Trophoblast cell (in vitro differentiated cells and primary cell): ENCODE data around the gene SPATA31C1.

Experiments used
- DNase-seq, 2 donors: peaks; one replicate each; pipeline ENCODE4 v3.0.0-alpha.2; 2016
- H2AFZ ChIP-seq: 2 replicates; pipeline ENCODE4 v1.6.1; 2013; ENCODE audit warnings: low read length, moderate library complexity, mild to moderate bottlenecking; ENCODE audit not compliant: insufficient read depth, poor library complexity
- H2AK5ac ChIP-seq: 2 replicates; pipeline ENCODE4 v1.6.1; 2013; ENCODE audit warnings: mild to moderate bottlenecking, low read length
- H2BK120ac ChIP-seq: 2 replicates; pipeline ENCODE4 v1.6.1; 2013; ENCODE audit warnings: low read length, mild to moderate bottlenecking, moderate library complexity; ENCODE audit not compliant: insufficient read depth, poor library complexity
- H2BK12ac ChIP-seq: 2 replicates; pipeline ENCODE4 v1.6.1; 2013; ENCODE audit warnings: mild to moderate bottlenecking, low read length, moderate library complexity
- H2BK5ac ChIP-seq: 2 replicates; pipeline ENCODE4 v1.6.1; 2013; ENCODE audit warnings: low read length, low read depth, moderate library complexity, mild to moderate bottlenecking; ENCODE audit not compliant: poor library complexity
- H3K14ac ChIP-seq: 2 replicates; pipeline ENCODE4 v1.6.1; 2013; ENCODE audit warnings: mild to moderate bottlenecking, low read length
- H3K18ac ChIP-seq: 2 replicates; pipeline ENCODE4 v1.6.1; 2013; ENCODE audit warnings: mild to moderate bottlenecking, low read length
- H3K23ac ChIP-seq: 2 replicates; pipeline ENCODE4 v1.6.1; 2013; ENCODE audit warnings: low read length
- H3K27ac ChIP-seq: 2 replicates; pipeline ENCODE4 v1.5.1; 2013; ENCODE audit warnings: low read depth, mild to moderate bottlenecking, inconsistent platforms, low read length, moderate library complexity
- H3K27me3 ChIP-seq: 2 replicates; pipeline ENCODE4 v1.6.1; 2013; ENCODE audit warnings: inconsistent platforms, mild to moderate bottlenecking, low read length, moderate library complexity; ENCODE audit not compliant: insufficient read depth
- H3K36me3 ChIP-seq, 2 experiments: 1 replicate in 1 of 2; 2 replicates in 1 of 2; pipeline ENCODE4 v1.6.1; 2013; ENCODE audit warnings: low read length in 2 of 2, mild to moderate bottlenecking in 2 of 2, moderate library complexity in 1 of 2; ENCODE audit not compliant: insufficient read depth in 2 of 2, control insufficient read depth in 1 of 2
- H3K4ac ChIP-seq: 2 replicates; pipeline ENCODE4 v1.6.1; 2013; ENCODE audit warnings: low read depth, mild to moderate bottlenecking, low read length, moderate library complexity
- H3K4me1 ChIP-seq, 2 experiments: 1 replicate in 1 of 2; 2 replicates in 1 of 2; pipeline ENCODE4 v1.6.1; 2013; ENCODE audit warnings: low read length in 2 of 2, mild to moderate bottlenecking in 2 of 2, moderate library complexity in 1 of 2; ENCODE audit not compliant: insufficient read depth in 2 of 2, control insufficient read depth in 1 of 2
- H3K4me2 ChIP-seq: 2 replicates; pipeline ENCODE4 v1.6.1; 2013; ENCODE audit warnings: inconsistent platforms, mild to moderate bottlenecking, low read length, moderate library complexity
- H3K4me3 ChIP-seq: 2 replicates; pipeline ENCODE4 v1.5.1; 2013; ENCODE audit warnings: mild to moderate bottlenecking, low read depth, low read length, inconsistent platforms
- H3K79me1 ChIP-seq: one replicate; pipeline ENCODE4 v1.6.1; 2013; ENCODE audit warnings: low read length
- H3K79me2 ChIP-seq: 2 replicates; pipeline ENCODE4 v1.6.1; 2013; ENCODE audit warnings: low read length, mild to moderate bottlenecking; ENCODE audit not compliant: control insufficient read depth, insufficient read depth, poor library complexity
- H3K9ac ChIP-seq: 2 replicates; pipeline ENCODE4 v1.6.1; 2013; ENCODE audit warnings: mild to moderate bottlenecking, low read length
- H3K9me3 ChIP-seq: 2 replicates; pipeline ENCODE4 v1.6.1; 2013; ENCODE audit warnings: low read depth, mild to moderate bottlenecking, control low read depth, inconsistent platforms, low read length; ENCODE audit not compliant: insufficient read depth
- H4K12ac ChIP-seq: 2 replicates; pipeline ENCODE4 v1.6.1; 2013; ENCODE audit warnings: low read depth, mild to moderate bottlenecking, low read length, moderate library complexity
- H4K8ac ChIP-seq: 2 replicates; pipeline ENCODE4 v1.6.1; 2013; ENCODE audit warnings: low read depth, mild to moderate bottlenecking, low read length, moderate library complexity
- H4K91ac ChIP-seq: one replicate; pipeline ENCODE4 v1.6.1; 2013; ENCODE audit warnings: low read depth, mild to moderate bottlenecking, low read length, moderate library complexity
- WGBS: extraction: QIAGEN DNeasy Blood & Tissue Kit; methylation state at CpG from one replicate; pipeline ENCODE4 v1.1.7; 2013; ENCODE audit warnings: missing lambda C conversion rate; ENCODE audit not compliant: insufficient read length, insufficient coverage; ENCODE audit errors: extremely low coverage; 5-methylcytosine and 5-hydroxymethylcytosine counted together

Gene SPATA31C1

DNA sequence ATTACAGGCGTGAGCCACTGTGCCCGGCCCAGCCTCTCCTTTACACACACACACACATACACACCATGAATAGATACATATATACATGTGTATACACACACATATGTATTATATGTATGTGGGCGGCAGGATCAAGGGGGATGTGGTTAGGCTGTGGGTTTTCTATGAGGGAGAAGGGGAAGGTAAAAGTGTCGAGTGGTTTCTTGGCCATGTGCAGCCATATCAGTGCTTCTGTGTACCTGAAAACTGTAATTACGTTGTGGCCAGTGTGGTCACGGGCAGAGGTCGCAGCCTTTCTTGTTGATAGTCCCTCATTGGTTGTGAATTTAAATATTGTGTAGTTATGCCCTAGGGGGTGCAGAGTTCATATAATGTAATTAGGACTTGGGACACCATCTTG lies 40.1 kb downstream of the SPATA31C1 start:
- no peak overlapping the region for H3K23ac ChIP-seq
- no peak overlapping the region for H2BK120ac ChIP-seq
- H3K18ac ChIP-seq = no peak overlapping the region
- H4K91ac ChIP-seq = no peak overlapping the region
- WGBS = no CpG with 5 or more reads among the region's 7 CpGs
- peaks cover 0 to 3% of the 10 kb centered on the region in 2 experiments for H3K4me1 ChIP-seq
- H4K8ac ChIP-seq = no peak overlapping the region
- peak overlapping the region; percentile 36 for H3K4me3 ChIP-seq
- H4K12ac ChIP-seq = no peak overlapping the region
- no peak overlapping the region for H3K9ac ChIP-seq
- DNase-seq = no peak
- H3K27ac ChIP-seq = no peak overlapping the region
- H3K79me2 ChIP-seq = no peaks in the 10 kb centered on the region
- no peak overlapping the region for H2BK12ac ChIP-seq
- H2AK5ac ChIP-seq = no peak overlapping the region
- no peak overlapping the region for H3K4me2 ChIP-seq
- H3K9me3 ChIP-seq = peaks cover 10% of the 10 kb centered on the region
- H3K14ac ChIP-seq = no peak overlapping the region
- no peaks in the 10 kb centered on the region for H3K79me1 ChIP-seq
- no peaks in the 10 kb centered on the region for H3K27me3 ChIP-seq
- no peak overlapping the region for H3K4ac ChIP-seq
- no peak overlapping the region for H2BK5ac ChIP-seq
- H2AFZ ChIP-seq = no peak overlapping the region
- no peaks in the 10 kb centered on the region for H3K36me3 ChIP-seq

DNA sequence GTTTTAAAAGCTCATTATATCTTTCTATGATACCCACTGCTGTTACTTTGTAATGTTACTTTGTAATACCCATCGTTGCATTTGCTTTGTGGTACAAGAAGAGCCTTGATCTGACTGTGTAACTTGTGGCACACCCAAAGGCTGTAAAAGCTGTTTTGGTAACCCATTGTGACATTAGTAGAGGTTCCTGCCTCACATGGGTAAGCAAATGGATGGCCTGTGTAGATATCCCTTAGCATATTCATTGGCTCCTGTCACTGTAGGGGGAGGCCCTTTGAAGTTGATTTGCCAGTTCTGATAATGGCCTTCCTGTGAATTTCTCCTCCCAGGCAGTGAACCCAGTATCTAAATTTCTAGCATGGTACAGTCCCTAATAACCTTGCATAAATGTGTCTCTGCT lies 40.8 kb downstream of the SPATA31C1 start:
- Histone ChIP-seq H3K18ac (no peak overlapping the region), H3K79me1 (no peaks in the 10 kb centered on the region), H3K4me1 (peaks cover 0 to 3% of the 10 kb centered on the region in 2 experiments), H3K27me3 (no peaks in the 10 kb centered on the region), H3K9ac (no peak overlapping the region), H4K12ac (no peak overlapping the region), H3K4me3 (no peak overlapping the region), H2BK120ac (no peak overlapping the region), H4K8ac (no peak overlapping the region), H4K91ac (no peak overlapping the region), H3K4me2 (no peak overlapping the region), H3K14ac (no peak overlapping the region), H3K4ac (no peak overlapping the region), H2AK5ac (no peak overlapping the region), H2BK5ac (no peak overlapping the region), H2BK12ac (no peak overlapping the region), H3K79me2 (no peaks in the 10 kb centered on the region), H3K36me3 (no peaks in the 10 kb centered on the region), H3K27ac (no peak overlapping the region), H3K9me3 (peaks cover 10% of the 10 kb centered on the region), H2AFZ (no peak overlapping the region), H3K23ac (no peak overlapping the region)
- WGBS = no CpG with 5 or more reads among the region's 1 CpG
- no peak for DNase-seq

DNA sequence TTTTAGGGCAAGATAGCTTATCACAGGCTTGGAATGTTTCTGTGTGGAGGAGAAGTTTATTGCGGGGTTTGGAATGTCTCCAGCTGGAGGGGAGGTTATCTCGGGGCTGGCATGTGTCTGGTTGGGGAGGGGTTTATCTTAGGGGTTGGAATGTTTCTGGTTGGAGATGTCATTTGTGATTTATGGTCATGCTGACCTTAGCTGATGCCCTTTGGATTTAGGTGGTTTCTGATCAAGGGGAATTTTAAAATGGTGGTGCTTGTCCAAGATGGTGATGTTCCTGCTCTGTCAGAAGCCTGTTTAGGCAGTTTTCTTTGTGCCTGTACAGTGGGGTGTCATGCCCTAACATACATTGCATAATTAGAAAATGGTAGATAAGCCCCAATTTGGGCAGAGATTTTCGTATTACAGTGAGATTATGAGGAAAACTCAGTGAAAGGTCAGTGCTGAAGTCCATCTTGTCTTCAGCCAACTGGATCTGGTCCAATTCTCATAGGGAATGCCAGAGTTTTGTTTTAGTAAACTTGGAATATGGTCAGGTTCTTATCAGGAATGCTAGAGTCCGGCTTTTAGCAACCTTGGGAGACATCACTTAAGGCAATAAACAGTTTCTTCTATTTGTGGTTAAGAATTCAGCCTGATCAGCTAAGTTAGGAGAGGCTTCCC lies 42.3 kb downstream of the SPATA31C1 start:
- no peak overlapping the region for H4K12ac ChIP-seq
- no peak overlapping the region for H4K91ac ChIP-seq
- no peak overlapping the region for H2AFZ ChIP-seq
- H2BK12ac ChIP-seq = no peak overlapping the region
- H2AK5ac ChIP-seq = no peak overlapping the region
- DNase-seq = peak; percentile 27 to 72
- H3K4me2 ChIP-seq = no peak overlapping the region
- no peak overlapping the region for H3K23ac ChIP-seq
- peak overlapping the region; percentile 54 for H3K27ac ChIP-seq
- H2BK120ac ChIP-seq = peak overlapping the region; percentile 44
- H3K27me3 ChIP-seq = no peaks in the 10 kb centered on the region
- H3K9me3 ChIP-seq = peaks cover 10% of the 10 kb centered on the region
- no peak overlapping the region for H3K9ac ChIP-seq
- no peaks in the 10 kb centered on the region for H3K79me2 ChIP-seq
- H4K8ac ChIP-seq = no peak overlapping the region
- H2BK5ac ChIP-seq = no peak overlapping the region
- H3K4me3 ChIP-seq = no peak overlapping the region
- no peaks in the 10 kb centered on the region for H3K36me3 ChIP-seq
- H3K4me1 ChIP-seq = peaks cover 0 to 3% of the 10 kb centered on the region in 2 experiments
- H3K4ac ChIP-seq = no peak overlapping the region
- WGBS = no CpG with 5 or more reads among the region's 4 CpGs
- no peaks in the 10 kb centered on the region for H3K79me1 ChIP-seq
- no peak overlapping the region for H3K18ac ChIP-seq
- H3K14ac ChIP-seq = no peak overlapping the region

DNA sequence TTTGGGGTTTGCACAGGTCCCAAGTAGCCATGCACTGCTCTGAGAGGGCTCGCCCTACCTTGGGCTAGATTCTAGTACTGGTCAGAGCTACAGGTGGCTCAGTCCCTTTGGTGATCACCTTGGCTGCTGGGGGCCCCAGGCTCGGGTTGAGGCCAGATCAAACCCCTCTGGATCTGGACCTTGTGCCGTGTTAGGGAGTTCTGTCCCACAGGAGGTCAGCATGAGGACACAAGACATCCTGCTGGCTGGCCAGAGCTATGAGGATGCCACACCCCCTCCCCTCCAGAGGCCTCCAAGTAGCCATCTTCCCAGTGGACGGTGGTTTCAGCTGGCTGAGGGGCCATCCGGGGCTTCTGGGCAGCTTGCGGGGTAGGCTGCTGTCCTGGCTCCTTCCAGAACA lies 46.0 kb downstream of the SPATA31C1 start:
- H3K79me2 ChIP-seq = no peaks in the 10 kb centered on the region
- no peak for DNase-seq
- no peak overlapping the region for H2BK12ac ChIP-seq
- H3K9me3 ChIP-seq = peaks cover 7% of the 10 kb centered on the region
- H3K9ac ChIP-seq = no peak overlapping the region
- WGBS = no CpG with 5 or more reads among the region's 6 CpGs
- no peaks in the 10 kb centered on the region for H3K79me1 ChIP-seq
- no peak overlapping the region for H3K18ac ChIP-seq
- no peak overlapping the region for H4K91ac ChIP-seq
- no peak overlapping the region for H3K27ac ChIP-seq
- peaks cover 0 to 3% of the 10 kb centered on the region in 2 experiments for H3K4me1 ChIP-seq
- H3K23ac ChIP-seq = no peak overlapping the region
- no peak overlapping the region for H4K8ac ChIP-seq
- H4K12ac ChIP-seq = no peak overlapping the region
- no peak overlapping the region for H2AK5ac ChIP-seq
- no peak overlapping the region for H2BK5ac ChIP-seq
- H3K27me3 ChIP-seq = no peaks in the 10 kb centered on the region
- H3K4me2 ChIP-seq = no peak overlapping the region
- no peak overlapping the region for H2AFZ ChIP-seq
- H3K14ac ChIP-seq = no peak overlapping the region
- H3K4ac ChIP-seq = no peak overlapping the region
- no peak overlapping the region for H2BK120ac ChIP-seq
- peaks cover 4 to 6% of the 10 kb centered on the region in 2 experiments for H3K36me3 ChIP-seq
- H3K4me3 ChIP-seq = peak overlapping the region; percentile 18
